Prostate gland (tissue), 2 donors: ENCODE data around the gene HADHA. TPM values are rescaled to one million over a fixed set of nuclear protein-coding genes. Genes with fewer than 3 reads are reported as not detected.

Experiments used
- DNase-seq: peaks from one replicate; pipeline ENCODE4 v3.0.0-alpha.2; 2019; ENCODE audit warnings: low spot score
- H3K27ac ChIP-seq, 2 donors: fragments of 200-600 bp; sonication (generic); 2 replicates each; pipeline ENCODE4 v1.5.1; 2017 to 2019
- H3K27me3 ChIP-seq: fragments of 200-600 bp; sonication (generic); replicated peaks from 2 replicates; pipeline ENCODE4 v1.5.1; 2019; ENCODE audit not compliant: insufficient read depth
- H3K36me3 ChIP-seq, 2 donors: fragments of 200-600 bp; sonication (generic); 1 replicate in 1 of 2; 2 replicates in 1 of 2; pipeline versions ENCODE4 v1.5.1 to v1.8.1; 2017 to 2019
- H3K4me1 ChIP-seq: fragments of 200-600 bp; sonication (generic); replicated peaks from 2 replicates; pipeline ENCODE4 v1.5.1; 2019
- H3K4me3 ChIP-seq, 2 donors: fragments of 200-600 bp; sonication (generic); 2 replicates each; pipeline ENCODE4 v1.5.1; 2017 to 2019
- H3K9me3 ChIP-seq: fragments of 200-600 bp; sonication (generic); 2 replicates; pipeline ENCODE4 v1.5.1; 2017
- CTCF ChIP-seq, 4 experiments: fragments of 200-600 bp in 2 of 4; fragments of 450-650 bp in 2 of 4; sonication (generic) in 2 of 4; IDR thresholded peaks; 1 replicate in 3 of 4; 2 replicates in 1 of 4; pipeline ENCODE4 v1.5.1; 2016 to 2019; ENCODE audit warnings: antibody characterized with exemption in 4 of 4, mild to moderate bottlenecking in 2 of 4, moderate library complexity in 2 of 4
- POLR2A ChIP-seq: fragments of 450-650 bp; IDR thresholded peaks from one replicate; pipeline ENCODE4 v1.6.1; 2016; ENCODE audit warnings: antibody characterized with exemption, mild to moderate bottlenecking
- POLR2AphosphoS5 ChIP-seq: sonication (generic); formaldehyde crosslinking; IDR thresholded peaks from one replicate; pipeline ENCODE4 v1.6.1; 2017; ENCODE audit warnings: antibody characterized with exemption
- WGBS: methylation state at CpG from one replicate; pipeline ENCODE4 v1.1.5; 2018; 5-methylcytosine and 5-hydroxymethylcytosine counted together
- intact Hi-C: fragments of 100-400 bp; cut with DNase I; formaldehyde crosslinking; loops from one replicate; pipeline ENCODE4 v1.14.2; 2022
- total RNA-seq, 2 donors: library from RNA; depleted of rRNA; stranded (reverse); fragments of >200 nt; gene quantifications; one replicate each; pipeline ENCODE4 v1.1.0, GENCODE V29; 2016

HADHA gene
- total RNA-seq, 2 donors from 2014 or later, result 96.6 to 107 TPM

- Histone ChIP-seq H3K4me3 (no peak overlapping the region), H3K27me3 (no peaks in the 10 kb centered on the region), H3K36me3 (peaks cover 0 to under 1% of the 10 kb centered on the region in 2 donors), H3K9me3 (no peaks in the 10 kb centered on the region), H3K4me1 (no peaks in the 10 kb centered on the region), H3K27ac (no peak overlapping the region)
- 86% methylated on average over 7 of the region's 7 CpGs for WGBS
- no peak for DNase-seq
- intact Hi-C loops, result no loop called here
- TF ChIP-seq POLR2AphosphoS5 (no peak), POLR2A (no peak), CTCF (IDR thresholded peaks at IDR 0.05) (no peak)
Measured at GRCh38 chr2:26203906-26204305, 40.5 kb downstream of the HADHA start.

DNA sequence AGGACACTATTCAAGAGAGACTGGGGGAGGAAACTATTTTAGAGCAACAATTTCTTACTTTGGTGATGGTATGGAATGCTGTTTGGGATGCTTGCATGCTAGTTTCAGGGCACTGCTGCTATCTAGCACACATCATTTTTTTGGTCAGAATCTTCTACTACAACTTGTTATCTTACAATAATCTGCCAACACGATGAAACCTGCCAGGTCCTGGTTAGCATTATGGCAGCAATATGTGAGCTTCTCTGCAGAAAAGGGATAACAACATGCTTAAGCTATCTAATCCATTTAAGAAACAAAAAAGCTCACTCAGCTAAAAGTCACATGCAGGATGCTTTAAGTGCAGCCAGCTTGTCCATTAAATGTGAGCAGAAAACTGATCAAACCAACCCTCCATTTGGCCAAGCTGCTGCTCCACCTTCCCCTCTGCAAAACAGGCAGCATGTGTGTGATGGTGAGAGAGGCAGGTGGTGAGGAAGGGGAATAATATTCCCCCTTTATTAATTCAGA, 41.4 kb downstream of the HADHA start:
- TF ChIP-seq POLR2AphosphoS5 (no peak), POLR2A (no peak), CTCF (IDR thresholded peaks at IDR 0.05) (no peak)
- H3K36me3 ChIP-seq, result no peaks in the 10 kb centered on the region
- 30% methylated on average over 1 of the region's 1 CpG for whole genome bisulfite sequencing

DNA sequence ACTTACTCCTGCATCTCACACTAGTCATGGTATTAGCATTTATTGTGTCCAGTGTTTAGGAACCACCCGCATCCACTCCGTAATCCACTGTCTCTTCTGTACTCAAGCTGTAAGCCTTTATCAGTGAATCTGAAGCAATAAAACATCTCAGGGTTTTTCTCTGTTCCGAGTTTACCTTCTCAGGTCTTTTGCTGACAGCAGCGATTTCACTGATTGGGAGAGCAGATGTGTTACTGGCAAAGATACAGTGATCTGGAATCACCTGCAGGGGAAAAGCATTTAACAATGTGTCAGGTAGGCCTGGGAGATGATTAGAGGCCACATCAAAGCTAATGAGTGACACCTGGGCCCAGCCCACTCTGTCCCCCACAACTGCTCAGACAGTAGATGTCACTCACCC, 46.9 kb downstream of the HADHA start:
- no peaks in the 10 kb centered on the region for H3K27me3 ChIP-seq
- 49% methylated on average over 4 of the region's 4 CpGs for WGBS
- no peaks in the 10 kb centered on the region for H3K9me3 ChIP-seq
- H3K27ac ChIP-seq, result no peak overlapping the region
- H3K4me3 ChIP-seq, result no peak overlapping the region
- intact Hi-C loops, result no loop called here
- TF ChIP-seq POLR2AphosphoS5 (no peak), POLR2A (no peak), CTCF (IDR thresholded peaks at IDR 0.05) (no peak)
- no peaks in the 10 kb centered on the region for H3K4me1 ChIP-seq
- no peak for DNase-seq
- H3K36me3 ChIP-seq, result peaks cover 2 to 10% of the 10 kb centered on the region in 2 donors

More for the DNA sequence above, 41.4 kb downstream of the HADHA start:
- intact Hi-C loops, result no loop called here
- DNase-seq, result no peak
- no peaks in the 10 kb centered on the region for H3K27me3 ChIP-seq
- no peak overlapping the region for H3K27ac ChIP-seq
- H3K9me3 ChIP-seq, result no peaks in the 10 kb centered on the region
- H3K4me1 ChIP-seq, result no peaks in the 10 kb centered on the region
- no peak overlapping the region for H3K4me3 ChIP-seq

GRCh38 chr2:26196683-26197418, 47.6 kb downstream of the HADHA start:
- no peak for DNase-seq
- Histone ChIP-seq H3K4me1 (no peaks in the 10 kb centered on the region), H3K27me3 (no peaks in the 10 kb centered on the region), H3K9me3 (no peaks in the 10 kb centered on the region), H3K4me3 (no peak overlapping the region), H3K36me3 (peaks cover 2 to 10% of the 10 kb centered on the region in 2 donors), H3K27ac (no peak overlapping the region)
- intact Hi-C loops, result no loop called here
- WGBS, result 86% methylated on average over 9 of the region's 9 CpGs
- TF ChIP-seq CTCF (IDR thresholded peaks at IDR 0.05) (no peak), POLR2A (no peak), POLR2AphosphoS5 (no peak)
